GM10266 (cell line): ENCODE results near the gene ETV6.

Source experiments
- DNase-seq: peaks from one replicate; pipeline ENCODE4 v3.0.0; 2012; ENCODE audit errors: extremely low spot score
- CTCF ChIP-seq: IDR thresholded peaks from 2 replicates; pipeline ENCODE4 v1.5.1; 2012; ENCODE audit warnings: mild to moderate bottlenecking, low read depth; ENCODE audit not compliant: control insufficient read depth, insufficient read depth; ENCODE audit errors: missing control alignments

The ETV6 gene

GRCh38 chr12:11811008-11811407, 161.5 kb downstream of the ETV6 start:
- TF ChIP-seq CTCF: no peak

GRCh38 chr12:11812241-11812585, 162.7 kb downstream of the ETV6 start:
- no peak for DNase-seq
- TF ChIP-seq CTCF: no peak

More at GRCh38 chr12:11811008-11811407, 161.5 kb downstream of the ETV6 start:
- DNase-seq: no peak

GRCh38 chr12:11812586-11813437, 163.3 kb downstream of the ETV6 start:
- DNase-seq: peak; percentile 31
- TF ChIP-seq CTCF: no peak

DNA sequence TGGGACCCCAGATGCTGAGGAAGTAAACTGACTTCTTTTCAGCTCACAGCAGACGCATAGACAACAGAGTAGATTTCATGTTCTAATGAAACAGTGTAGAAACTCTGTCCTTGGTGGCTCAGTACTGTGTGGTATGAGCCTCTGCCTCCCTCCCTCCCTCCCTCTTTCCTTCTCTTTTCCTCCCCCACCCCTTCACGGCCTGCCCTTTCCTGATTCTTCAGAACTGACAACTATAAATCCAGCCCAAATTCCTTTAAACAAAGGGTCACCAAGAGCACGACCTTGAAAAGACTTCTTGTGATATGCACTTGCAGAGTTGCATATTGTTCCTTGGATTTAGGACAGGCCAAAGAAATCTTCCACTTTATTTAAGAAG, 164.0 kb downstream of the ETV6 start:
- TF ChIP-seq CTCF: no peak
- no peak for DNase-seq

DNA sequence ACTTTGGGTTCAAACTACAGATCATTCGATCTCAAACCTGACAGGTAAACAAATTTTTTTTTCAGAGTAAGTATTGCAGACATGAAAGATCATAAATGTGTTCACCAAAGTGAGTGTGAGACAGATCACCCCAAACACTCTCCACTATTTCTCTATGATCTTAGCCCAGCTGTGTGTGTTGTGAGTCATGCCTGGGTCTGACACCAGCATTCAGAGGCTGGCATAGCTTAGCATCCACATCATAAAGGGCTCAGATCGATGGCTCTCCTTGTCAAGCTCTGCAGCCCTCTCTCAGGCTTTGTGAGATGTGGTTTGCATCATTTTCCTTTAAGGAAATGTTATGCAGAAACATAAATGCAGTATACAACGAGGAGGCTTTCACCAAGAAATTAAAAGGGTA, 164.9 kb downstream of the ETV6 start:
- no peak for TF ChIP-seq CTCF
- no peak for DNase-seq

DNA sequence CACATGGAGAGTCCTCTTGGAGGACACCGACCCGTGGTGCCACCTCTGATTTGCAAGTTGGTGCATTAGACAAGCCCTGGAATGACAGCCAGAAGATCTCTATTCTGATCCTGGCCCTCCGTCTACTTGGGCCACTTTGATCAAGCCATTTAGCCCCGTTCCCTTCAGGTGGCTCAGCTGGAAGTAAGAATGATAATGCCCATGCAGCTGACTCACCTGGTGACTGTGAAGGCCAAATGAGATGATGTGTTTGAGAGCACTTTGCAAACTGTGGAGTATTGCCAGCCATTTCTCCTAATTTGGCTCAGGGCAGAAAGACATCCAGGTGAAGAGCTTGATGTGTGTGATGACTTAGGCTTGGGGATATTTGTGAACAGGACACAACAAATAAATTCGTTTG, 165.9 kb downstream of the ETV6 start:
- DNase-seq: no peak
- no peak for TF ChIP-seq CTCF

DNA sequence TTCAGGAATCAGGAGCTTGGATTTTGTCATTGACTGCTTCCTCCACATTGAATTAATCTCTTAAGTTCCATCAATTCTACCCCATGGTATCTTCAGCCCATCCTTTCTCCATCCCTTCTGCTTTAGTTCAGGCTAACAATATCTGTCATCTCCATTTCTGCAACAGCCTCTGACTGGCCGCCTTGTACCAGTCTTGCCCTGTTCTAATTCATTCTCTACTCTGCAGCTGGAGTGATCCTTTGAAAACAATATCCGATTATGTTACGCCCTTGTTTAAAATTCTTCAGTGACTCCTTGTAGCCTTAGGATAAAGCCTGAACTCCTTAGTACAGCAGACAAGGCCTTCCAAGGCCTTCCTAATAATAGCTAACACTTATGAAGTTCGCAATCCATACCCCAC, 170.2 kb downstream of the ETV6 start:
- no peak for DNase-seq
- no peak for TF ChIP-seq CTCF
